IPS-11a (cell line): ENCODE measurements around the gene ZC3H12D.
"Not testable (repeated sequence)": the region's sequence is repeated elsewhere in the genome, so short reads cannot be mapped to it uniquely, and the experiment has no call there.

Source experiments
- H3K4me3 ChIP-seq: one replicate; pipeline ENCODE4 v1.5.1; 2013; ENCODE audit warnings: low read depth, low read length, control low read depth

Gene ZC3H12D

GRCh38 chr6:149483849-149484655 lies 762 bp downstream of the ZC3H12D start:
- no peak overlapping the region for H3K4me3 ChIP-seq

GRCh38 chr6:149483334-149483725 lies 1.5 kb downstream of the ZC3H12D start:
- H3K4me3 ChIP-seq, result no peak overlapping the region

- H3K4me3 ChIP-seq, result no peak overlapping the region
These were observed 2.1 kb downstream of the ZC3H12D start for GRCh38 chr6:149482545-149483333.

DNA sequence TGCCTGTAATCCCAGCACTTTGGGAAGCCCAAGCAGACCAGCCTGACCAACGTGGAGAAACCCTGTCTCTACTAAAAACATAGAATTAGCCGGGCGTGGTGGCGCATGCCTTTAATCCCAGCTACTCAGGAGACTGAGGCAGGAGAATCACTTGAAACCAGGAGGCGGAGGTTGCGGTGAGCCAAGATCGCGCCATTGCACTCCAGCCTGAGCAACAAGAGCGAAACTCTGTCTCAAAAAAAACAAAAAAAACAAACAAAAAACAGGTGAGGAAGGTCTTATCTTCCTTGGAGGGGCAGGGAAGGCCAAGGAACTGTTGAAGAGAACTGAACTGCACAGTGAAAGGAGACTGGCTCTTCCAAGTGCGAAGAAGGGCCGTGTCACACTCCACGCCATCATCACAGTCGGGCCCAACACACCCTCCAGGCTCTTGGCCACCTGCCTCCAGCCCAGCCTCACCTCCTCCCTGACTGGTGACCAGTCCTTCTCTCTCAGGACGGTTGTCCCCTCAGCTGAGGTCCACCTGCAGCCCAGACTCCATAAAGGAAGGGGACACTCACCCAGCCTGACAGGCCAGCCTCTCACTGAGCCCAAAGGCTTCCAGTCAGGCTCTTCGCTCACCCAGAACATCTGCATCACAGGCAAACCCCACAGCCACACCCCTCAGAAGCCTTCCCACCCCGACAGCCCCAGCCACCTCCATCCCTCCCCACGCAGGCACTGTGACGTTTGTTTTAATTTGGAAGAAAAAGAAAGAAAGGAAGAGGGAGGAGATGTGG lies 4.1 kb downstream of the ZC3H12D start:
- no peak overlapping the region for H3K4me3 ChIP-seq

- no peak overlapping the region for H3K4me3 ChIP-seq
These were observed 6.0 kb downstream of the ZC3H12D start for GRCh38 chr6:149478631-149479314.

DNA sequence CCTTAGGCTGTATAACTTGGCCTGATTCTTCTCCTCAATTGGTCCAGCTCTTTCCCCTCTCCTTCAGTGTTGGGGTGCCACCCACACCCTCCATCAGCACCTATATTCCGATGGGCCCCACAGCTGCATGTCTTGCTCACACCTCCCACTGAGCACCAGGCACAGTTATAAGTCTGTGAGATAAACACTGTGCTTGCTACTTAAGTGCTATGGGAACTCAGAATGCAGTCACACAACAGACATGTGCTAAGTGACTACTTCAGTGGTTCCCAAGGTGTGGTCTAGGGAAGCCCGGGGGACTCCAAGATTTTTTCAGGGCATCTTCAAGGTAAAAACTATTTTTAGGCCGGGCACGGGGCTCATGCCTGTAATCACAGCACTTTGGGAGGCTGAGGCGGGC lies 7.3 kb downstream of the ZC3H12D start:
- no peak overlapping the region for H3K4me3 ChIP-seq

- no peak overlapping the region for H3K4me3 ChIP-seq
These were observed 7.9 kb downstream of the ZC3H12D start for GRCh38 chr6:149476789-149477455.

- no peak overlapping the region for H3K4me3 ChIP-seq
These were observed 10.5 kb downstream of the ZC3H12D start for GRCh38 chr6:149474108-149474935.

DNA sequence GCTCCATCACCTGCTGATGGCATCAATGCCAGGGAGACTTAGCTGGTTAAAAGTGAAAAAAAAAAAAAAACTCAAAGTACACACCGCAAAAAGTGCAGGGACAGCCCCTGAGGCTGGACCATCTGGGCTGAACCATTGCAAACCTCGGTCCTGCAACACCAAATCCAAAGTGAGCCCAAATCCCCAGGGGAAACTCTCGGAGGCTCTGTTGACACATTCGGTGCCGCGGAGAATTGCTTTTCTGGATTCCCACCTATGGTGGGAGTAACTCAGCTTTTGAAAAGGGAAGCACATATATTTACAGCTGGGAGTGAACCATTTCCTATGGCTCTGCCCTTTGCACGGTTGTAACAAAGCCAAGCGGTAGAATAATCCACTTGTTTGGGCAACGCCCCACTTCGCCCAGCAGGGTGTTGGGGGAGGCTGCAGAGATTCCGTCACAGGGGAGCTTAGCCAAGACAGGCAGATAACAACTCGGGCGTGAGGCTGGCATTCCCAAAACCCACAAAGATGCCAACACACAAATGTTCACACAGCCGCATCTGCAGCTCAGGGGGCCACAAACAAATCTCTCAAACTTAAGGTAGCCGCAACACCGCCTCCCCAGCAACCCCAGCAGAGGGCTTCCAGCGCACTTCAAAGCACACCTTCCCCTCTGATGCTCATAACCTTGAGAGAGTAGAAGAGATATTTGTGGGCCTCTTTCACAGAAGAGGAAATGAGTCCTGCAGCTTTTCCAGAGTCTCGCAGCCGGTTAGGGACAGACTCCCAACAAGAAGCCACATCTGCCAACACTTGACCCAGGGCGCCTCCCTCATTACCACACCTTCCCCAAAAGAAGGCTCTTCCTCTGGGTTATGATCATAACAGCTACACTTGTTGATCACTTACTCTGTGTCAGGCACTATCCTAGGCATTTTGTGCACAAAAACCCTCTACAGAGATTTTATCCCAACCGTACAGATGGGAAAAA lies 11.4 kb downstream of the ZC3H12D start:
- H3K4me3 ChIP-seq, result no peak overlapping the region

DNA sequence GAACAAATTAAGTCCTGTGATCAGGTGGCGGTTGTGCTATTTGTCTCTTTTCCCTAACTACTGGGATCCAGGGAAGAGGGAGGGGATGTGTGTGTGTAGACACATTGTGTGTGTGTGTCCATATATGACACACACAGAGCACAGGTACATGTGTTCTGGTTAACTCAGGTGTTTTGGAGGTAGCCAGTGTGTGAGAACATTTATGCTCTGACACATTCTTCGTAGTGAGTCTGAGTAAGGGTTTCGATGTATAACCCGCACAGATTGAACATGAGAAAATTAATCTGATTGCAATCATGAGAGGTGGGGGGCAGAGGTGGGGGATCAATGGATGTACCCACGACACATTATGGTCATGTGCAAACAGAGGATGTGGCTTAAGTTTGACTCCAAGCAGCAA lies 12.6 kb downstream of the ZC3H12D start:
- H3K4me3 ChIP-seq, result no peak overlapping the region

DNA sequence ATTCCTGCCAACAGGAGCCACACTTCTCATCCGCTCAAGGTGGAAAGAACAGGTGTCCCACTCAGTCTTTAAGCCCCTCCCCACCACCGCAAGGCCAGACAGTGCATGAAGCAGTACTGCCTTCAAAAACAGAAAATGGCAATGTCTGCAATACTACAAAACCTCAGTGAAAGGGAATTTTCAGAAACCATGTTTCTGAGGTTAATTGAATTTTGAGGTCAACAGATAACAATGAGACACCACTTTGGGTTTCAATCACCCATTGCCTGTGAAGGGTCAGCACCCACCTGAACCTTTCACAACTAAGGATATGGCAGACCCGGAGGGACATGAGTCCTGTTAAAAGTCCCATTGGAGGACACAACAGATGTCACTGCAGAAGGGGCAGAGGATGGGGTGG lies 13.0 kb downstream of the ZC3H12D start:
- H3K4me3 ChIP-seq, result no peak overlapping the region

GRCh38 chr6:149470948-149471347 lies 13.9 kb downstream of the ZC3H12D start:
- no peak overlapping the region for H3K4me3 ChIP-seq

- no peak overlapping the region for H3K4me3 ChIP-seq
These were observed 16.6 kb downstream of the ZC3H12D start for GRCh38 chr6:149468179-149468578.

DNA sequence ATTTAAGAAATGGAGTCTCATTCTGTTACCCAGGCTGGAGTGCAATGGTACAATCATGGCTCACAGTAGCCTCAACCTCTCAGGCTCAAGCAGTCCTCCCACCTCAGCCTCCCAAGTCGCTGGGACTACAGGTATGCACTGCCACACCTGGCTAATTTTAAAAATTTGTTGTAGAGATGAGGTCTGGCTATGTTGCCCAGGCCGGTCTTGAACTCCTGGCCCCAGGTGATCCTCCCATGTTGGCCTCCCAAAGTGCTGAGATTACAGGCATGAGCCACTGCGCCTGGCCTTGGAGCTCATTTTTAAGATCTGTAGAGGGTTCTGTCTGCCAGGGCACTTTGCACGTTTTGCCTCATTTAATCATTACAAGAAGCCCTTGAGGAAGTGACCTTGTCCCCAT lies 17.5 kb downstream of the ZC3H12D start:
- H3K4me3 ChIP-seq, result no peak overlapping the region

GRCh38 chr6:149464411-149464810 lies 20.4 kb downstream of the ZC3H12D start:
- no peak overlapping the region for H3K4me3 ChIP-seq

GRCh38 chr6:149463781-149464180 lies 21.0 kb downstream of the ZC3H12D start:
- H3K4me3 ChIP-seq, result no peak overlapping the region

DNA sequence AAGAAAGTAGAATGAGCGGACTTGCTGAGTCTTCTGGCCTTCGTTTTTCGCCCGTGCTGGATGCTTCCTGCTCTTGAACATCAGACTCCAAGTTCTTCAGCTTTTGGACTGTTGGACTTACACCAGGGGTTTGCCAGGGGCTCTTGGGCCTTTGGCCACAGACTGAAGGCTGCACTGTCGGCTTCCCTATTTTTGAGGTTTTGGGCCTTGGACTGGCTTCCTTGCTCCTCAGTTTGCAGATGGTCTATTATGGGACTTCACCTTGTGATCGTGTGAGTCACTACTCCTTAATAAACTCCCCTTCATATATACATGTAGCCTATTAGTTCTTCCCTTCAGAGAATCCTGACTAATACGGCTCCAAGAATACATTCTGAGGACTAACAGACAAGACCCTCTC lies 22.1 kb downstream of the ZC3H12D start:
- H3K4me3 ChIP-seq, result not testable (repeated sequence)

- no peak overlapping the region for H3K4me3 ChIP-seq
These were observed 23.1 kb downstream of the ZC3H12D start for GRCh38 chr6:149461670-149462069.
